Prostate gland (tissue), 2 donors: Measurements from ENCODE around the gene PRKAA1. TPM values are rescaled to one million over a fixed set of nuclear protein-coding genes. Genes with fewer than 3 reads are reported as not detected.
"Not testable (repeated sequence)": the region's sequence is repeated elsewhere in the genome, so short reads cannot be mapped to it uniquely, and the experiment has no call there.

Experiments
- DNase-seq: peaks from one replicate; pipeline ENCODE4 v3.0.0-alpha.2; 2019; ENCODE audit warnings: low spot score
- H3K27ac ChIP-seq, 2 donors: fragments of 200-600 bp; sonication (generic); 2 replicates each; pipeline ENCODE4 v1.5.1; 2017 to 2019
- H3K27me3 ChIP-seq: fragments of 200-600 bp; sonication (generic); replicated peaks from 2 replicates; pipeline ENCODE4 v1.5.1; 2019; ENCODE audit not compliant: insufficient read depth
- H3K36me3 ChIP-seq, 2 donors: fragments of 200-600 bp; sonication (generic); 1 replicate in 1 of 2; 2 replicates in 1 of 2; pipeline versions ENCODE4 v1.5.1 to v1.8.1; 2017 to 2019
- H3K4me1 ChIP-seq: fragments of 200-600 bp; sonication (generic); replicated peaks from 2 replicates; pipeline ENCODE4 v1.5.1; 2019
- H3K4me3 ChIP-seq, 2 donors: fragments of 200-600 bp; sonication (generic); 2 replicates each; pipeline ENCODE4 v1.5.1; 2017 to 2019
- H3K9me3 ChIP-seq: fragments of 200-600 bp; sonication (generic); 2 replicates; pipeline ENCODE4 v1.5.1; 2017
- POLR2A ChIP-seq: fragments of 450-650 bp; IDR thresholded peaks from one replicate; pipeline ENCODE4 v1.6.1; 2016; ENCODE audit warnings: antibody characterized with exemption, mild to moderate bottlenecking
- POLR2AphosphoS5 ChIP-seq: sonication (generic); formaldehyde crosslinking; IDR thresholded peaks from one replicate; pipeline ENCODE4 v1.6.1; 2017; ENCODE audit warnings: antibody characterized with exemption
- WGBS: methylation state at CpG from one replicate; pipeline ENCODE4 v1.1.5; 2018; 5-methylcytosine and 5-hydroxymethylcytosine counted together
- intact Hi-C: fragments of 100-400 bp; cut with DNase I; formaldehyde crosslinking; loops from one replicate; pipeline ENCODE4 v1.14.2; 2022
- total RNA-seq, 2 donors: library from RNA; depleted of rRNA; stranded (reverse); fragments of >200 nt; gene quantifications; one replicate each; pipeline ENCODE4 v1.1.0, GENCODE V29; 2016
- TF ChIP-seq, protein P1 (sequence below), 4 experiments: fragments of 200-600 bp in 2 of 4; fragments of 450-650 bp in 2 of 4; sonication (generic) in 2 of 4; IDR thresholded peaks; 1 replicate in 3 of 4; 2 replicates in 1 of 4; pipeline ENCODE4 v1.5.1; 2016 to 2019; ENCODE audit warnings: antibody characterized with exemption in 4 of 4, mild to moderate bottlenecking in 2 of 4, moderate library complexity in 2 of 4

Gene PRKAA1
- total RNA-seq, 2 donors from 2014 or later, result 64.9 to 110 TPM

DNA sequence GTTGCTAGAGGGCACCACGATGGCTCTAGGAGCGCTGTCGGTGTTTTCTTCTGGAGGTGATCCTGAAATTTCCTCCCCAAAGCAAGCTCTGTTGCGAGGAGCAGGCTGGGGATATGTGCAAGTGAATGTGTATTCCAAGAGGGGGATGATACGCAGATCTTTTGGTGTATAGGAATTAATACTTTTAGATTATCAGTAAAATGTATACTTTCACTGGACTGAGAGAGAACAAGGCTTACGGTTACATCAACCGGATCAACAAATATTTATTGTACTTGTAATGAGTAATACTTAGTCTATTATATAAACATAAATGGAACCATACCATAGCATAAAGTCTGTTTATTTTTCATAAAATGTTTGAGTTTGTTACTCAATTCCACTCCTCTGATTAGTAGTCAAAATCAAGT lies 632 bp upstream of the PRKAA1 start:
- peak overlapping the region; percentile 87 to 89 for H3K4me3 ChIP-seq
- WGBS, result under 1% methylated on average over 7 of the region's 7 CpGs
- H3K36me3 ChIP-seq, result no peaks in the 10 kb centered on the region
- H3K27me3 ChIP-seq, result no peaks in the 10 kb centered on the region
- intact Hi-C loops, result no loop called here
- TF ChIP-seq POLR2AphosphoS5 (no peak), POLR2A (no peak)
- TF ChIP-seq, protein P1, sequence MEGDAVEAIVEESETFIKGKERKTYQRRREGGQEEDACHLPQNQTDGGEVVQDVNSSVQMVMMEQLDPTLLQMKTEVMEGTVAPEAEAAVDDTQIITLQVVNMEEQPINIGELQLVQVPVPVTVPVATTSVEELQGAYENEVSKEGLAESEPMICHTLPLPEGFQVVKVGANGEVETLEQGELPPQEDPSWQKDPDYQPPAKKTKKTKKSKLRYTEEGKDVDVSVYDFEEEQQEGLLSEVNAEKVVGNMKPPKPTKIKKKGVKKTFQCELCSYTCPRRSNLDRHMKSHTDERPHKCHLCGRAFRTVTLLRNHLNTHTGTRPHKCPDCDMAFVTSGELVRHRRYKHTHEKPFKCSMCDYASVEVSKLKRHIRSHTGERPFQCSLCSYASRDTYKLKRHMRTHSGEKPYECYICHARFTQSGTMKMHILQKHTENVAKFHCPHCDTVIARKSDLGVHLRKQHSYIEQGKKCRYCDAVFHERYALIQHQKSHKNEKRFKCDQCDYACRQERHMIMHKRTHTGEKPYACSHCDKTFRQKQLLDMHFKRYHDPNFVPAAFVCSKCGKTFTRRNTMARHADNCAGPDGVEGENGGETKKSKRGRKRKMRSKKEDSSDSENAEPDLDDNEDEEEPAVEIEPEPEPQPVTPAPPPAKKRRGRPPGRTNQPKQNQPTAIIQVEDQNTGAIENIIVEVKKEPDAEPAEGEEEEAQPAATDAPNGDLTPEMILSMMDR (IDR thresholded peaks at IDR 0.05), result peak in 1 of 4 experiments; percentile 2
- no peaks in the 10 kb centered on the region for H3K9me3 ChIP-seq
- peak overlapping the region; percentile 94 to 97 for H3K27ac ChIP-seq
- H3K4me1 ChIP-seq, result peaks cover 8% of the 10 kb centered on the region
- no peak for DNase-seq

DNA sequence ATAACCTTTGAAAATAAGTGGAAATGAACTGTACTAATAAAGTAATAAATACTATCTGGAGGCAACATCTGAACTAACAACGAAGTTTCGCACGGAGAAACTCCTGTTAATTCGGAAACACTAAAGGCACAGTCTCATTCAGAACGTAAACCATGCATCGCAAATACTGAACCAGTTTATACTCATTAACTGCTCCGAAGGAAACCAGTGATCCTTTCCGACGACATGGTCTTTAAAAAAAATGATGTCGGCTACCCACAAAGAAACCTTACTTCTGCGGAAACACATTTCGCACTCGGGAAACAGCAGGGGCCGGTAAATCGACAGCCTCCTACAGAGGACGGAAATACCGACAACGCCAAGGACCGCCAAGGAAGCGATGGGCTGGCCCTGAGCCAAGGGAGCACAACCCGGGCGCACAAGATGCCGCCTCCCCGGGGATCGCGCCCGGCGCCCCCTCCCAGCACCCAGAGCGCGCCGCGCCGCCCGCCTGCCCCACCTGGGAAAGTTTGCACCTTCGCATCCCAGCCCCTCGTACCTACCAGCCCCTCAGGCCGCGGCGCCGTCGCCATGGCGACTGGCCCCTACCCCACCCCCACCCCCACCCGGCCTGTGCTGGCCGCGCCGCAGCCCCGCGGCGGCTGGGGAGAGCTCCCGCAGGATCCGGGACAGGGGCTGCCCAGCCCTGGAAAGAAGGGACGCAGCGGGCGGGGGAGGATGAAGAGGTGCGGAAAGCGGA lies 732 bp downstream of the PRKAA1 start:
- TF ChIP-seq POLR2A (no peak), POLR2AphosphoS5 (no peak)
- TF ChIP-seq, protein P1 (IDR thresholded peaks at IDR 0.05), result no peak
- peak overlapping the region; percentile 87 to 89 for H3K4me3 ChIP-seq
- under 1% methylated on average over 31 of the region's 56 CpGs for WGBS
- peak; percentile 51 for DNase-seq
- H3K36me3 ChIP-seq, result no peaks in the 10 kb centered on the region
- H3K27ac ChIP-seq, result peak overlapping the region; percentile 94 to 97
- H3K27me3 ChIP-seq, result no peaks in the 10 kb centered on the region
- intact Hi-C loops, result loop anchor here (1.0 kb wide), 1 partner anchor 41 kb away; no protein-coding TSS in a partner anchor
- H3K4me1 ChIP-seq, result peaks cover 8% of the 10 kb centered on the region
- H3K9me3 ChIP-seq, result no peaks in the 10 kb centered on the region

DNA sequence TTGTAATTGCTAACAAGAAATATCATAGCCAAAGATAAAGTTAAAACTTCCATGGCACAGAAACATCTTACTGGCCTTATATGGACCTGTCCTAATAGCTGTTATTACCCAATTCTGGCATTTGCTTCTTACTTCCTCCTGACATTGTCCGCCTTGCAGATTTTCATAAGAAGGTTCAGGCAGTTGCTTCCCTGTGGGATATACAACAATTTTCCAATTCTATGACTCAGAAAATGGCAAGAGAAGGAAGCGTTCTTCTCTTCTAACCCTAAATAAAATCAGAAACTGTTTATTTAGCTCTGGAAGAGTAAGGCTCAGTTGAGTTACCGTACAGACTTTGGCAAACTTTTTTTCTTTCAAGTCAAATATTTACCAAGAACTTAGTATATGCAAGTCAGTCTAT lies 1.7 kb downstream of the PRKAA1 start:
- Histone ChIP-seq H3K27me3 (no peaks in the 10 kb centered on the region), H3K4me1 (peaks cover 8% of the 10 kb centered on the region), H3K9me3 (no peaks in the 10 kb centered on the region), H3K36me3 (no peaks in the 10 kb centered on the region), H3K27ac (peak overlapping the region; percentile 5 to 97), H3K4me3 (peak overlapping the region; percentile 87 to 89)
- 20% methylated on average over 3 of the region's 3 CpGs for WGBS
- no peak for DNase-seq
- TF ChIP-seq POLR2AphosphoS5 (peak; percentile 22), POLR2A (no peak)
- intact Hi-C loops, result no loop called here

DNA sequence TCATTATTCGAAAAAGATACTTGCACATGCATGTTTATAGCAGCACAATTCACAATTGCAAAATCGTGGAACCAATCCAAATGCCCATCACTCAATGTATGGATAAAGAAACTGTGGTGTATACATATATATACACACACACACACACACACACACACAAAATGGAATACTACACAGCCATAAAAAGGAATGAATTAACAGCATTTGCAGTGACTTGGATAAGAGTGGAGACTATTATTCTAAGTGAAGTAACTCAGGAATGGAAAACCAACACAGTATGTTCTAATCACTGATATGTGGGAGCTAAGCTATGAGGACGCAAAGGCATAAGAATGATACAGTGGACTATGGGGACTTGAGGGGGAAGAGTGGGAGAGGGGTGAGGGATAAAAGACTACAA lies 3.3 kb downstream of the PRKAA1 start:
- H3K27ac ChIP-seq, H3K4me3 ChIP-seq, intact Hi-C loops, H3K4me1 ChIP-seq, H3K36me3 ChIP-seq, H3K9me3 ChIP-seq, H3K27me3 ChIP-seq, DNase-seq: not testable (repeated sequence)
- WGBS, result 91% methylated on average over 3 of the region's 3 CpGs

DNA sequence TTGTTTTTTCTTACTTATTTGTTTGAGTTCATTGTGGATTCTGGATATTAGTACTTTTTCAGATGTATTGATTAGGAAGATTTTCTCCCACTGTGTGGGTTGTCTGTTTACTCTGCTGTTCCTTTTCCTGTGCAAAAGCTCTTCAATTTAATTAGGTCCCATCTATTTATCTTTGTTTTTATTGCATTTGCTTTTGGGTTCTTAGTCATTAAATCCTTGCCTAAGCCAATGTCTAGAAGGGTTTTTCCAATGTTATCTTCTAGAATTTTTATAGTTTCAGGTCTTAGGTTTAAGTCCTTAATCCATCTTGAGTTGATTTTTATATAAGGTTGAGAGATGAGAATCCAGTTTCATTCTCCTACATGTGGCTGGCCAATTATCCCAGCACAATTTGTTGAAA lies 3.8 kb downstream of the PRKAA1 start:
- DNase-seq, H3K36me3 ChIP-seq, H3K4me1 ChIP-seq, H3K27ac ChIP-seq, H3K4me3 ChIP-seq, intact Hi-C loops, H3K27me3 ChIP-seq, H3K9me3 ChIP-seq: not testable (repeated sequence)

DNA sequence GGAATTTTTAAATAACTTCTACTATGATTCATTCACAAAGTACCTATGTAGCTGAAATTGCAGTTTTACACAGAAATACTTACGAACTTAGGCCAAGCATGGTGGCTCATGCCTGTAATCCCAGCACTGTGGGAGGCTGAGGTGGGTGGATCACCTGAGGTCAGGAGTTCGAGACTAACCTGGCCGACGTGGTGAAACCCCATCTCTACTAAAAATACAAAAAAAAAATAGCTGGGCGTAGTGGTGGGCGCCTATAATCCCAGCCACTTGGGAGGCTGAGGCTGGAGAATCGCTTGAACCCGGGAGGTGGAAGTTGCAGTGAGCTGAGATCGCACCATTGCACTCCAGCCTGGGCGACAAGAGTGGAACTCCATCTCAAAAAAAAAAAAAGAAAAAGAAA lies 5.5 kb downstream of the PRKAA1 start:
- H3K4me3 ChIP-seq, H3K36me3 ChIP-seq, intact Hi-C loops, H3K27ac ChIP-seq, H3K4me1 ChIP-seq, H3K27me3 ChIP-seq, H3K9me3 ChIP-seq, DNase-seq: not testable (repeated sequence)
- 89% methylated on average over 10 of the region's 10 CpGs for WGBS

DNA sequence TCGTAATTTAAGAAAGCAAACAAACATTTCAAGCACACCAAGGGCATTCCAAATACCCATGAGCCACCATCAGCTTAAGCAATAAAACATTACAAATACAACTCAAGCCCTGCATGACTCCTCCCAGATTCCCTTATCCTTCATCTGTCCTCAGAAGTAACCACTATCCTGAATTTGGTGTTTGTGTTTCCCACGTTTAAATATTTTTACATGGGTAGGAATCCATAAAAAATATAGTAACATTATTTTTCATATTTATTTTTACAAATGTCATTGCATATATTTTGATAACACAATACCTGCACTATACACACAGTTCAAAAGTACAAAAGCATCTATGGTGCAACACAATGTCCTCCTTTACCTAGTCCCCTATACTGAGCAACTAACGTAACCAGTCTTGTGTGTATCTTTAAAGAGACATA lies 6.4 kb downstream of the PRKAA1 start:
- Histone ChIP-seq H3K9me3 (no peaks in the 10 kb centered on the region), H3K27me3 (no peaks in the 10 kb centered on the region), H3K4me3 (no peak overlapping the region), H3K36me3 (no peaks in the 10 kb centered on the region), H3K4me1 (peaks cover 8% of the 10 kb centered on the region), H3K27ac (no peak overlapping the region)
- 35% methylated on average over 3 of the region's 3 CpGs for WGBS
- TF ChIP-seq POLR2AphosphoS5, result no peak
- TF ChIP-seq, protein P1 (IDR thresholded peaks at IDR 0.05), result no peak
- TF ChIP-seq POLR2A, result no peak
- intact Hi-C loops, result no loop called here
- DNase-seq, result no peak
